Fibroblast of skin of left biceps (primary cell): ENCODE measurements around the gene ITSN1.
"Not testable (repeated sequence)": the region's sequence is repeated elsewhere in the genome, so short reads cannot be mapped to it uniquely, and the experiment has no call there.

ENCODE experiments used
- DNase-seq, 2 experiments: peaks; one replicate each; pipeline ENCODE4 v3.0.0-alpha.2; 2013; ENCODE audit warnings: low read depth in 2 of 2

Gene ITSN1

DNA sequence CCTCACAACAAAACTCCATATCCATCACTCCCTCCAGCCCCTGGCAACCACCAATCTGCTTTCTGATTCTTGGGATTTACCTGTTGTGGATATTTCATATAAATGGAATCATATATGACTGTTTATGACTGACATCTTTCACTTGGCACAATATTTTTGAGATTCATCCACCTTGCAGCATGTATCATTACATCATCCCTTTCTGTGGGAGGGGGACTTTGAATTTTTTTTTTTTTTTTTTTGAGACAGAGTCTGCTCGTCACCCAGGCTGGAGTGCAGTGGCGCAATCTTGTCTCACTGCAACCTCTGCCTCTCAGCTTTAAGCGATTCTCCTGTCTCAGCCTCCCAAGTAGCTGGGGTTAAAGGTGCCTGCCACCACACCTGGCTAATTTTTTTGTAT lies 128.2 kb downstream of the ITSN1 start:
- no peak for DNase-seq

GRCh38 chr21:33771976-33772375 lies 129.7 kb downstream of the ITSN1 start:
- DNase-seq = no peak

DNA sequence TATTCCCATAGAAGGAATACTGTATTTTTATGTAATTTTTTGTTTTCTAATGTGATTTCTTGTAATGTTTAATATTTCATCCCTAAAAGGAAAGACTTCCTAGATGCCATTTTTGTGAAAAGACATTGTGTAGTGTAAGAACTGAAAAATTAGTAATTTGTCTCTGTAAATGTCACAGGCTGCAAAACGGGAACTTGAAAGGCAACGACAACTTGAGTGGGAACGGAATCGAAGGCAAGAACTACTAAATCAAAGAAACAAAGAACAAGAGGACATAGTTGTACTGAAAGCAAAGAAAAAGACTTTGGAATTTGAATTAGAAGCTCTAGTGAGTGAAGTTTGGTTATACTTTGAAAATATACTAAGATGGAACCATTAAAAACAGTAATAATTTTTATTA lies 132.2 kb downstream of the ITSN1 start:
- no peak for DNase-seq

DNA sequence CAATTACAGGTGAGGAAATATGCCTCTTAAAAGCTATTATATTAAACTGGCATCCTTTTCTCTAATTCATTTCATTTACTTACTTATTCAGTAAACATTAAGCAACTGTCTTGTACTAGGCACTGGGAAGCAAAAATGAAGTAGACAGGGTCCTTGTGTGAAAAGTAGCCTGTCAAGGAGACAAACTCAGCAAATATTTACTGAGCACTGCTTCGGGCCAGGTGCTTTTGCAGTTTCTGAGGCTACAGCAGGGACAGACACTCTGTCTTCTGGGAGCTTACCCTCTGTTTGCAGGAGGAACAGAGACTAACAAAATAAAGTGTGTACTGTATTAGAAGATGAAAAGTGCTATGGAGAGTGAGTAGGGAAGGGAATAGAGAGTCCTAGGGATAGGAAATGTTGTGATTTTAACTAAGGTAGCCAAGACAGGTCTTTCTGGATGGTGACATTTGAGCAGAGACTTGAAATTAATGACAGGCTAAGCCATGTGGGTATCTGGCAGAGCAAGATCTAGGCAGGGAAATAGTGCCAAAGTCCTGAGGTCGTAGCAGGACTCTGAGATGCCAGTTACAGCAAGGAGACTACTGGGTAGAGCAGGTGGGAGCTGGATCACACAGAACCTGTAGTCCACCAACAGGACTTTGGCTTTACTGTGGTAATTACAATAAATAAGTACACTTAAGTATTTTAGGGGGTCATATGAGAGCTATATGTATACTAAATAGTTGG lies 133.0 kb downstream of the ITSN1 start:
- no peak for DNase-seq

- DNase-seq = no peak
Measured at GRCh38 chr21:33780631-33781030, 138.3 kb downstream of the ITSN1 start.

- no peak for DNase-seq
Measured at GRCh38 chr21:33781121-33781520, 138.8 kb downstream of the ITSN1 start.

GRCh38 chr21:33783187-33783979 lies 141.1 kb downstream of the ITSN1 start:
- DNase-seq = no peak

- no peak for DNase-seq
Measured at GRCh38 chr21:33787431-33787830, 145.1 kb downstream of the ITSN1 start.

DNA sequence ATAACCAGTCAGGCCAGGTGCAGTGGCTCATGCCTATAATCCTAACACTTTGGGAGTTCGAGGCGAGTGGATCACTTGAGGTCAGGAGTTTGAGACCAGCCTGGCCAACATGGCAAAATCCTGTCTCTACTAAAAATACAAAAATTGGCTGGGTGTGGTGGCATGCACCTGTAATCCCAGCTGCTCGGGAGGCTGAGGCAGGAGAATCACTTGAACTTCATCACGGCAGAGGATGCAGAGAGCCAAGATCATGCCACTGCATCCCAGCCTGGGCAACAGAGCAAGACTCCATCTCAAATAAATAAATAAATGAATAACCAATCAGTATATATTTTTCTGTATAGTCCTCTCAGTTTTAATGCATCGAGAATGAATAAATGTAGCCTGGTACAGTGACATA lies 146.1 kb downstream of the ITSN1 start:
- DNase-seq = not testable (repeated sequence)

DNA sequence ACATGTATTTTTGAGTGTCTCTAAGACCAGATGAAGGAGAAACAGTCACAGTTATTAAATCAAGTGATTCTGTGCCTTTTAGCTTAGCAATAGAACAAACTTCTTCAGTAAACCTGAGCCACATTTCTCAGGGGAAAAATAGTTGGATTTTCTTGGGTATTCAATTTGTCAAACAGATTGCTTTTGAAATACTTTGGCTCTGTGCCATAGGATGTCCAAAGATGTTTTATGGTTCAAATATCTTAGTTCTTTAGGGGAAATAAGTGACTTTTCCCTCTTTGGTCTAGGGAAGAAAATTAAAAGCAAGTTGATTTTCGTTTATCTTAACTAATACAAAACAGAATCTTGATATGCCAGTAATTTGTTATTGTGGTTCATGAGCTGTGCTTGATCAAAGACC lies 147.4 kb downstream of the ITSN1 start:
- DNase-seq = peak; percentile 38

- DNase-seq = no peak
Measured at GRCh38 chr21:33791073-33791472, 148.8 kb downstream of the ITSN1 start.

- DNase-seq = no peak
Measured at GRCh38 chr21:33794596-33794995, 152.3 kb downstream of the ITSN1 start.

DNA sequence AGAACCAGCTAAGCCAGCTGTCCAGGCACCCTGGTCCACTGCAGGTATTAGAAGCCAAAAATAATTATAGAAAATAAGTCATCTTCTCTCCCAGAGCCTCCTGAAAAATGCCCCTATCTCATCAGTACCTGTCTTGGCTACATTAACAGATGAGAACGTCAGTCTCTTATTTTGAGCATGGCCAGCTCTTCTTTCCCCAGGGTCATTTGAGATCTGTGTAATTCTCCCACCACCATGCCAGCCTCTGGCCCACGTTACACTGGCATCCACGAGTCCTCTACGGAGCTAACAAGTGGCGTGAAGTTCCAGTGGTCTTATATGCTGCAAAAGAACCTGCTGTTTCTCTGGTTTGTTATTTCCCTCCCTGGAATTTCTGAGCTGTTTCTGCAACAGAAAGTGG lies 155.3 kb downstream of the ITSN1 start:
- no peak for DNase-seq

DNA sequence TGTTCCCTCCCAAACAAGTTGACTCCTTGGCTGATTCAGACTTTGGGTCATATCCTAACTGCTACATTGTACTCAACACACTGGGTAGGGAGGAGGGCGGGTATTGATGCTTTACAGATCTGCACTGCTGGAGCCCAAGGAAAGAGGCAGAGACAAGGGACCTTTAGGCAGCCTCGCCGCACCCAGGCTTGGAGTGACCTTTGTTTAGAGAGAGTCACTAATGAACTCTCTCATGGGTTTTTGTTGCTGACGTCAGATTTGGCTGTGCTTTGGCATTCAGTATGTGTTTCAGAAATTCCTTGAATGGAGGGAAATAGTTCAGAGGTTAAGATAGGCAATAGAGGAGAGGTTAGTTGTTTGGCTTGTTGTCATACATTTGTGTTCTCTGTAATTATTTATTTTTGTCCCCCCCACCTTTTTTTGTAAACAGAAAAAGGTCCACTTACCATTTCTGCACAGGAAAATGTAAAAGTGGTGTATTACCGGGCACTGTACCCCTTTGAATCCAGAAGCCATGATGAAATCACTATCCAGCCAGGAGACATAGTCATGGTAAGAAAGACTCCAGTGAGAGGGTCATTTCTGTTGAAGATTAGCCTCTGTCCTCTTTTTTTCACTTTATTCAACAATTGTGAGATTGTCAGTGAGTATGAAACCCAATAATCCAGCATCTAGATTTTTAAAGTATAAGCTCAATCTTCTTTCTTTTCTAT lies 157.2 kb downstream of the ITSN1 start:
- DNase-seq = no peak

DNA sequence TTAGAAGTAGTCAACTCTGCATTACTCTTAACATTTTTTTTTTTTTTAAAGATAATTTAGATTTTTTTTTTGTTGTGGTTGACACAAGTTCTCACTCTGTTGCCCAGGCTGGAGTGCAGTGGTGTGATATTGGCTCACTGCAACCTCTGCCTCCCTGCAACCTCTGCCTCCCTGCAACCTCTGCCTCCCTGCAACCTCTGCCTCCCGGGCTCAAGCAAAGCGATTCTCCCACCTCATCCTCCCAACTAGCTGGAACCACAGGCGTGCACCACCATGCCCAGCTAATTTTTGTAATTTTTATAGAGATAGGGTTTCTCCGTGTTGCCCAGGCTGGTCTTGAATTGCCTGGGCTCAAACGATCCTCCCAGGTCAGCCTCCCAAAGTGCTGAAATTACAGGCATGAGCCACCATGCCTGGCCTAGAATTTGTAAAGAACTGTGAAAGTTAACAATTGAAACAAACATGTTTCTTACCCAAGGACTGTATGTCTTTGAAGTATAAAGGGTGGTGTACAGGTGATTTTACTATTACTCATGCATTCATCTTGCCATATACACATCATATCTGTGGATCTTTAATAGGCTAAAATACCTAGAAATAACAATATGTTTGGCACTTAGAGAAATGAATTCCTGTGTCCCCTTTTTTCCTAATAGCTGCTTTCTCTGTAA lies 158.6 kb downstream of the ITSN1 start:
- DNase-seq = no peak

DNA sequence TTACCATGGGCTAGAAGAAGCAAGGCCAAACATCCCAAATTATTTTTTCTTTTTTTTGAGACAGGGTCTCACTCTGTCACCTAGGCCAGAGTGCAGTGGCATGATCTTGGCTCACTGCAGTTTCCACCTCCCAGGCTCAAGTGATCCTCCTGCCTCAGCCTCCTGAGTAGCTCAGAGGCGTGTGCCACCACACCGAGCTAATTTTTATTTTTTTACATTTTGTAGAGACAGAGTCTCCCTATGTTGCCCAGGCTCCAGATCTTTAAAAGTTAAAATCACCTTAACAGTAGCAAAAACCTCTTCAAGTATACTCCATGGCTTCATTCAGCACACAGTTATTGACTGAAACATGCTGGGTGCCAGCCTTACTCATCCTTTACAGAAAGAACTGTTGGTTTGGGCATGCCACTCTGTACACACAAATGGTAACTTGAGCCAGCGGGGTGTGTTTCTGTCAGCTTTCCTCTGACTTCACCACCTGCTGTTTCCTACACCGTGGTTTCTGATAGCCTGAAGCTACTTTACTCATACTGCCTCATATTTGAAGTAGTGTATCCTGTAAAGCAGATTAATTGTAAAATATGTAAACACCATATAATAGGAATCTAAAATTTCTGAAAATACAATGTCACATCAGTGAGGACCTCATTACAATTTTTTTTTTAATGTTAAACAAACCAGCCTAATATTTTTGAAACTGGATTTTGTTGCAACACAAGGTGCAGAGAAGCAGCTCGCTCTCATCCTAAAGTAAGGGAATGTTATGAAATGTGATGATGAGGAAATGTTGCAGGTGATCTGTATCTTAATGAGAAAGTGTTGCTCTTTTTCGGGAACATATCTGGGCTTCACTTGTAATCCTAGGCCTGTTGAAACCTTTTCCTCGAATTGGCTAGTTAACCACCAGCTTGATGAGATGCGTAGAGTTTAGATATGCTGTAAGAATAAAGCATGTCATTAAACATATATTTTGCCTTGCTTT lies 159.4 kb downstream of the ITSN1 start:
- no peak for DNase-seq

DNA sequence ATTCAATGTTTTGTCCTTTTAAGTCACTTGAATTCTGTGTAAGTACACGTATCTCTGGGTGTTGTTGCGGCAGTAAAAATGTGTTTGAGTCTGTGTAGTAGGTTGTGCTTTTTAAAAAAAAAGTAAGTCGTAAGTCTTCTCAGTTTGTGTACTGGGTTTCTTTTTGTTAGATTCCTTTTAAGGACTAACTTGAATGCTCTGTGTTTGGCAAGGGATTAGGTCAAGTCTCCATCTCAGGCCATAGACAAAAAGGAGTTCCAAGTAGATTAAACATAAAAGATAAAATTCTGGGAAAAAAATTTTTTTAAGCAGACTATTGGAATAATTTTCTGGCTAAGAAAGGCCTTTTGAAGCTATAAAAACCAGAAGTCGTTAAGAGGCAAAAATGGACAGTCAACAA lies 160.2 kb downstream of the ITSN1 start:
- DNase-seq = no peak

GRCh38 chr21:33808715-33809367 lies 166.5 kb downstream of the ITSN1 start:
- DNase-seq = no peak

- no peak for DNase-seq
Measured at GRCh38 chr21:33810766-33811165, 168.5 kb downstream of the ITSN1 start.
